Fibroblast of upper back skin (primary cell): Measurements from ENCODE around the gene SRC.

Source experiments
- DNase-seq: peaks from one replicate; pipeline ENCODE4 v3.0.0-alpha.2; 2013

SRC gene

DNA sequence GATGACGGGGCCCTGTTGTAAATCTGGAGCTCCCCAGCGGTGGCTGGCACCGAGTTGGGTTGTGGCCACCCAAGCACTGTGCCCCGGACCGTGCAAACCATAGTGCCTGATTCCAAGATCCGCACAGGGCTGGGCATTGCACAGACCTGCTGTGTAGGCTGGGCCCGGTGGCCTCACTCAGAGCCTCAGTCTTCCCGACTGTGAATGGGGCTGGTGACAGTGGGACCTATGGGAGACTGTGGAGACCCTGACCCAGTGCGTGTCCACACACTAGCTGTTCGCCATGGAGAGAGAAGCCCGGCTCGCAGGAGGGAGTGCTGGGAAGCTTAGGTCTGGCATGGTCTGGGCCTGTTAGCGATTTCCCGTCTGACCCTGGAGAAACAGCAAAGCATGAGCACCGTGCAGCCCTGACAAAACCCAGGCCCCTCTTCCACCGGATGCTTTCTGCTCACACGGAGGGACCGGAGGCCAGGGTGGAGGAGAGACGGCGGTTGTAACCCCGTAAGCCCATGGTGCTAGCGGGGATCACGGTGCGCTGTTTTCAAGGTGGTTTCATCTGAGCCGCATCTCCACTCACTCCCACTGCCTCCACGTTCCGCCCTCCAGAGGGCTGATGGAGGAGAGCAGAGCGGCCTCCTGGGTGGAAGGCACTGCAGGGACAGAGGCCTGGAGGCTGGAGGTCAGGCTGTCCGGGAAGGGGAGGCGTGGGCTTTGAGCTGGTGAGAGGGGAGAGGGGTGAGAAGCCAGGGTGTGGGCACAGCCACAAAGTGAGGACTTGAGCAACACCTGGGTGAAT, 52.2 kb downstream of the SRC start:
- no peak for DNase-seq

DNA sequence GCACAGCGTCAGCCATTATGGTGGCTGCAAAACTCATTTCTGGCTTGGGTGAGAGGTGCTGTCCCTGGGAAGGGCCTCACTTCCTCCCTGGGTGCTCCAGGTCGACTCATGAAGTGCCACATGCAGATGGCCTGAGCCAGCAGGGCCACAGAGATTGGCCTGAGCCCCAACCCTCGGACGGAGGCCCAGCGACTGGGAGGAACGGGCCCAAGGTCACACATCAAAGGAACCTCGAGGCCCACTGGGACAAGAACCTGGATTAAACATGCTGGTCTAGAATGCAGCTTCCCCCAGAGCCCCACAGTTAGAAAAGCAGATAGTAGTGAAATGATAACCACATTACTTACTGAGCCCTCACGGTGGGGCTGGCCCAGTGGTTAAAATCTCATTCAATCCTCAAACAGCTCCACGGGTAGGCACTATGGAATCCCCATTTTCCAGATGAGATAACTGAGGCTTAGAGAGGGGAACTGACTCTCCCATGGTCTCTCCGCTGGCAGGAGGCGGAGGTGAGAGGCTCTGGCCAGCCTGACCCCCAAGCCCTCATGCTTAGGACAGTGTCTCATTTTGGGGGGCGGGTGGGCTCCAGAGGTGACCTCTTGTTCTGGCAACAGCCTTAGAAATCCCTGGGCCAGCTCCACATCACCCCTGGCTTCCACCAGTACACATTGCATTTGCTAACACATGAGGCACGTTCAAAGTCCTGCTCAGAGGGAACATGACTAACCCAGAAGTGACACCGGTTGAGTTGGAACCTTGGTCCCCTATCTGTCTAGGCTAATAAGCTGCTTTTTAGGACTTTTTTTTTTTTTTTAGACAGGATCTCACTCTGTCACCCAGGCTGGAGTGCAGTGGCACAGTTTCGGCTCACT, 53.0 kb downstream of the SRC start:
- DNase-seq = no peak

- no peak for DNase-seq
Observed at GRCh38 chr20:37401282-37401929, 55.5 kb downstream of the SRC start.

DNA sequence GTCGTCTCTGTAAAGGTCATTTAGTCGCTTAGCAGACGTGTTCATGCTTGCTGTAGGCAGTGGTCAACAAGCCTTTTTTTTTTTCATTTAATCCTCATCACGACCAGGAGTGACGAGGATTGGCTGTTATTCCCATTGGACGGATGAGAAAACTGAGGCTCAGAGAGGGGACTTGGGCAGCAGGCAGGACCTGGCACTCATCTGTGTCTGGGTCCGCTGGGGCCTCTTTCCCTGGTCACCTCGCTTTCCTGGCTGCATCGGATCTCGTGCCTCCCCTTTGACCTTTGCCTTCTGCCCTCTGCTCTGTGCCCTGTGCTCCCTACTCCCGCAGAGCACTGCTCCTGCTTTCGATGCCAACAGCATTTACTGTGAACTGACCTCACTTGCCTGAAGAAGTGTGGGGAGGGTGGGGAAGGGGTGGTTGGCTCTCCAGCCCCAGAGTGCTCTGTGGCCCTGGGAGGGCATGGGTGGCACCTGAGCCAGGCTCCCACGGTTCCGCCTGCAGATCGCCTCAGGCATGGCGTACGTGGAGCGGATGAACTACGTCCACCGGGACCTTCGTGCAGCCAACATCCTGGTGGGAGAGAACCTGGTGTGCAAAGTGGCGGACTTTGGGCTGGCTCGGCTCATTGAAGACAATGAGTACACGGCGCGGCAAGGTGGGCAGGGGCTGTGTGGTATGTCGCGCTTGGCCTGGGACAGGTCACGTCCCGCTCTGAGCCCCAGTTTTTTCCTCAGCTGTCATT, 56.2 kb downstream of the SRC start:
- no peak for DNase-seq

GRCh38 chr20:37403107-37404033, 57.4 kb downstream of the SRC start:
- no peak for DNase-seq

DNA sequence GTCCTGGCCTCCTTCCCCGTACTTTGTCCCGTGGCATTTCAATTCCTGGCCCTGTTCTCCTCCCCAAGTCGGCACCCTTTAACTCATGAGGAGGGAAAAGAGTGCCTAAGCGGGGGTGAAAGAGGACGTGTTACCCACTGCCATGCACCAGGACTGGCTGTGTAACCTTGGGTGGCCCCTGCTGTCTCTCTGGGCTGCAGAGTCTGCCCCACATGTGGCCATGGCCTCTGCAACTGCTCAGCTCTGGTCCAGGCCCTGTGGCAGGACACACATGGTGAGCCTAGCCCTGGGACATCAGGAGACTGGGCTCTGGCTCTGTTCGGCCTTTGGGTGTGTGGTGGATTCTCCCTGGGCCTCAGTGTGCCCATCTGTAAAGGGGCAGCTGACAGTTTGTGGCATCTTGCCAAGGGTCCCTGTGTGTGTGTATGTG, 58.5 kb downstream of the SRC start:
- DNase-seq = no peak

GRCh38 chr20:37405351-37405897, 59.5 kb downstream of the SRC start:
- DNase-seq = no peak

DNA sequence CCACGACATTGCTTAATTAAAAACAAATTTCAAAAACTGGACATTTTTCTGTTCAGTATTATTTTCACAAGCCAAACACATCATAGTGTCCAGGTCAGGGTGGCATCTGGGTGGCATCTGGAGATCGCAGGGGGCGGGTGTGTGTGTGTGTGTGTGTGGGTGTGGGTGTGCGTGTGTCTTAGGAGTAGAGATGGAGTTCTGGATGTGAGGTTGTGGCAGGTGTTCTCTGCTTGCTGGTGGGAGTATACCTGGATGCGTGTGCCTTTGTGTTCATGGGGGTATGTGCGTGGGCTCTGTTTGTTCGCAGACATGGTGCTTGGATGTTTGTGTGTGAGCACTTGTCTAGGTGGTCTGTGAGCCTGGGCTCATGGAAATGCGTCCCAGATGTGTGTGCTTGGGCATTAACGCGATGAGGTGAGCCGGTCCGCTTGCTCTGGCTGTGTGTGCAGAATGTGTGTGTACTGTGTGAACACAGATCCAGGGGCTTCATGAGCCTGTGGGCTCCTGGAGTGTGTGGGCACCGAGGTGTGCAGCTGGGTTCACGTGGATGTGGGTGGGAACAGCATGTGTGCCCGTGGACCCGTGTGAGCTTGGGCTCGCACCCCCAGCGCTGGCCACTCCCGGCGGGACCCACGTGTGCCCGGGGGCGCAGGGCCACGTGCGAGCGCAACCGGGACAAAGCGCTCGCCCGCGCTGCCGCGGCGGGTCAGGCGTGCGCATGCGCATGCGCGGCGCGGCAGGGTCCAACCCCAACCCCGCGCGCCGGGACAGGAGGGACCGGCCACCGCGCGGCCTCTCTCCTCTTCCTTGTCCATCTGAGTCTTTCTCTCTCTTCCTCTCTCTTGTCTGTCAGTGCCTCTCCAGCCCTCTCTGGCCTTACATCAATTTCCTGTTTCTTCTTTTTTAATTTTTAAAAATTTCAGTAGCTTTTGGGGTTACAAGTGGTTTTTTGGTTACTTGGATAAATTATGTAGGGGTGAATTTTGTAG, 60.4 kb downstream of the SRC start:
- no peak for DNase-seq

DNA sequence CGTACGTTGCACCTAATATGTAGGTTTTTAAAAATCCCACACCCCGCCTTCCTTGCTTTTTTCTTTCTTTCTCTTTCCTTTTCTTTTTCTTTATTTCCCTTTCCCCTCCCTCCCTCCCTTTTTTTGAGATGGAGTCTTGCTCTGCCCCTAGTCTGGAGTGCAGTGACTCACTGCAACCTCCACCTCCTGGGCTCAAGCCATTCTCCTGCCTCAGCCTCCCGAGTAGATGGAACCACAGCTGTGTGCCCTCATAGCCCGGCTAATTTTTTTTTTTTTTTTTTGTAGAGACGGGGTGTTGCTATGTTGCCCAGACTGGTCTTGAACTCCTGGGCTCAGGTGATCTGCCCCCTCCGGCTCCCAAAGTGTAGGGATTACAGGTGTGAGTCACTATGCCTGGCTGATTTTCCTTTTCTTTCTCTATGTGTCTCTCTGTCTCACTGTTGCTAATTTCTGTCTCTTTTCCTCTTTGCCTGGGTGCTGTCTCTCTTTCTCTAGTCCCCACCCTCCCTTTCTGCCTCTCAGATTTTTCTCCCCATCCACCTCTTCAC, 61.2 kb downstream of the SRC start:
- DNase-seq = no peak

- no peak for DNase-seq
Observed at GRCh38 chr20:37407573-37408002, 61.6 kb downstream of the SRC start.

DNA sequence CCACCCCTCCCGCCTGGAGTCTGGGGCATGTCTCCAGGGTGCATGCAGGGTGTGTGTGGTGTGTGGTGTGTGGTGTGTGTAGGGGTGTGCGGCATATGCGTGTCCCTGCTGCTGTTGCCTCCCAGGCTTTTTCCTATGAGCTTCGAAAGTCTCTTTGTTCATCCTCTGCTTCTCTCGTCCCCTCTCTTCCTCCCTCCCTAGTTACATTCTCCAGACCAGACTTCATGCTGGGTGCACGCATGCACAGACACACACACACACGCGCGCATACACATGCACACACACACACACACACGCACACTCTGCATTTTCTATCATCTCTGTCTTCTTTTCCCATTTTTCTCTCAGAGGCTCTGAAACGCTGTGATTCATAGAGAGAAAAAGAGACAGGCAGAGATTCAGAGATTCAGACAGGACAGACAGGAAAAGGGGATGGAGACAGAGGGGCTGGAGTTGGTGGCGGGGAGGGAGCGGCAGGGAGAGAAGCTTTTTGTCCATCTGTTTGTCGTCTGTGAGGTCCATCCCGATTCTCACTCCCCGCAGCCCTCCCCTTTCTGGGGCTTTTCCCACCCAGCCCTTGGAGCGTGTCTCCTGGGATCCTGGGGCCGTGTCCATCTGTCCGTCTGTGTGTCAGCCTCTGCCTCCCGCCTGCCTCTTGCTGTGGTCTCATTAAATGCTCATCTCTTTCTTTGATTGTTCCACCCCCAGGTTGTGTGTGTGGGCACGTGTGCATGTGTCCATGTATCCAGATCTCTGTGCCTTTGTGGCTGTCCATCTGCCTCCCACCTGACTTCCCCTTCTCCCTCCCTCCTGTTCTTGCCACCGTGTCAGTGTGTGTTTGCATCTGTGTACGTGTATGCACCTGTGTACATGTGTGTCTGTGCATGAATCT, 62.6 kb downstream of the SRC start:
- DNase-seq = no peak

DNA sequence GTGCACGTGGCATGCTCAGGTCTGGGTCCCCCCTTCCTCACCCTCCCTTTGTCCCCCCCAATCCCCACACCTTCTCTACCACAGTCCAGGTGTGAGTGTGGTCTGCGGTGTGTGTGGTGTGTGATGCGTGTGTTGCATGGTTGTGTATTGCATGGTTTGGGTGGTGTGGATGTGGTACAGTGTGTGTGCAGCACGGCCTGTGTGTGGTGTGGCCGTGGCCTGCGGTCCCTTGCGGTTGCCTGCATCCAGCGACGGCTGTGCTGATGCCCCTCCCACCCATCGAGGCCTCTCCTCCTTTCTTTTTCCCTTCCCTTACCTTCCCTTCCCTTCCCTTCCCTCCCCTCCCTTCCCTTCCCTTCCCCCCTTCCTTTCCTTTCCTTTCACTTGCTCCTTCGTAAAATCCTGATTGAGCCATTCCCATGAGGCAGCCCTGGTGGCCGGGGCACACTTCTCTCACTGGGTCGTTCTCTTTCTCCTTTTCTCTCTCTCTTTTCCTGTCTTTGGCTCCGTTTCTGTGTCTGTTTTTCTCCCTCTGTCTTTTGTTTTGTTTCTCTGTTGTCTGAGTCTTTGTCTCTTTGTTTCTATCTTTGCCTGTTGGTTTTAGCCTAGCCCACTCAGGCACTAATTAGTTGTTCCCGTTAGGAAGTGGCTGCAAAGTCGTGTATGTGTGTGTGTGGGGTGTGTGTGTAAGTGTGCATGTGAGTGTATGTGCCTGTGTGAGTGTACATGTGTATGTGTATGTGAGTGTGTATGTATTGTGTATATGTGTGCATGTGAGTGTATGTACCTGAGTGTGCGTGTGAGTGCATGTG, 65.7 kb downstream of the SRC start:
- DNase-seq = no peak

GRCh38 chr20:37413023-37413334, 67.0 kb downstream of the SRC start:
- no peak for DNase-seq

DNA sequence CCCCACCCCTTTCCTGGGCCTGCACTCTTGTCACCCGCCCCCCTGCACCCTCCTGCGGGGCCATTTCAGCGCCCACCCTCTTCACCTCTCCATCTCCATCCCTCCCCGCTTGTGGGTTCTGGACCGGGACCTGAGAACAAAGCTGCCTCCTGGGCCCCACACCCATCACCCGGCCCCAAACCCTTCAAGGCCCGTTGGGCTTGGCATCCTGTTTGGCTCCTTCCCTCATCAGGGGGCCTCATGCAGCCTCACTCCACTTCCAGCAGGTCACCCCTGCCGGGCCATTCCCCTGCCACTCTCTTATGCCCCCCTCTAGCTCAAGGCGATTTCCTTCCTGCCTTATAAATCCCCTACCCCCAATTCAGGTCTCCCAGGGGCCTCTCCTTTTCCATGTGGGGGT, 67.4 kb downstream of the SRC start:
- DNase-seq = no peak

- no peak for DNase-seq
Observed at GRCh38 chr20:37414224-37415035, 68.5 kb downstream of the SRC start.

GRCh38 chr20:37415118-37416085, 69.5 kb downstream of the SRC start:
- no peak for DNase-seq
